ENCODE measurements around the gene DIP2C.

Gene DIP2C

GRCh38 chr10:558891-559766 is 130.3 kb downstream of the DIP2C start:
- no peak overlapping the region for H3K27ac ChIP-seq
- ChIA-PET CTCF (no interaction called here), POLR2A (ENCODE audit: low non-redundant PET) (no interaction called here)
- TF ChIP-seq, protein P1, sequence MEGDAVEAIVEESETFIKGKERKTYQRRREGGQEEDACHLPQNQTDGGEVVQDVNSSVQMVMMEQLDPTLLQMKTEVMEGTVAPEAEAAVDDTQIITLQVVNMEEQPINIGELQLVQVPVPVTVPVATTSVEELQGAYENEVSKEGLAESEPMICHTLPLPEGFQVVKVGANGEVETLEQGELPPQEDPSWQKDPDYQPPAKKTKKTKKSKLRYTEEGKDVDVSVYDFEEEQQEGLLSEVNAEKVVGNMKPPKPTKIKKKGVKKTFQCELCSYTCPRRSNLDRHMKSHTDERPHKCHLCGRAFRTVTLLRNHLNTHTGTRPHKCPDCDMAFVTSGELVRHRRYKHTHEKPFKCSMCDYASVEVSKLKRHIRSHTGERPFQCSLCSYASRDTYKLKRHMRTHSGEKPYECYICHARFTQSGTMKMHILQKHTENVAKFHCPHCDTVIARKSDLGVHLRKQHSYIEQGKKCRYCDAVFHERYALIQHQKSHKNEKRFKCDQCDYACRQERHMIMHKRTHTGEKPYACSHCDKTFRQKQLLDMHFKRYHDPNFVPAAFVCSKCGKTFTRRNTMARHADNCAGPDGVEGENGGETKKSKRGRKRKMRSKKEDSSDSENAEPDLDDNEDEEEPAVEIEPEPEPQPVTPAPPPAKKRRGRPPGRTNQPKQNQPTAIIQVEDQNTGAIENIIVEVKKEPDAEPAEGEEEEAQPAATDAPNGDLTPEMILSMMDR (conservative IDR thresholded peaks at IDR 0.05; ENCODE audit: low read depth): no peak
- no peak for DNase-seq (ENCODE audit: low spot score)

- no peak overlapping the region for H3K27ac ChIP-seq
- ChIA-PET POLR2A (ENCODE audit: low non-redundant PET) (no interaction called here), CTCF (no interaction called here)
- TF ChIP-seq, protein P1 (conservative IDR thresholded peaks at IDR 0.05; ENCODE audit: low read depth): no peak
- no peak for DNase-seq (ENCODE audit: low spot score)
Observed at GRCh38 chr10:558364-558763, 131.1 kb downstream of the DIP2C start.

DNA sequence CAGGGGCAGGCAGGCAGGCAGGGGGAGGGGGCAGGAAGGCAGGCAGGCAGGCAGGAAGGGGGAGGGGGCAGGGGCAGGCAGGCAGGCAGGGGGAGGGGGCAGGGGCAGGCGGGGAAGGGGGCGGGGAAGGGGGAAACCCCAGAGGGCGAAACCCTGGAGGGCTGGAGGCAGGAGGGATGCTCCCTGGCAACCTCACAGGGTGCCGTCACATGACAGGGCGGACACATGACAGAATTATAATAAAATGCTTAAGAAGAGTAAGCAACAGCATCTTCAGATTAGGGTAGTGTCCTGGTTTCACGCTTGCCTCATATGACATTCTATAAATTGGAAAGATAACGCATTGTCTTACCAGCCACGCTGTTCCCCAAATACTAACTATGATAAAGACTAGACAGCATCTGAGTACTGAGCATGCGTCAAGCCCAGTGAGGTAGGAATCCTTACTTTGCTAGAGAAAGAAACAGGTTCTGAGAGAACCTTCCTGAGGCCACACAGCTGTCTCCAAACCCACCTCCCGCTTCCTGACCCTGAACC is 131.6 kb downstream of the DIP2C start:
- TF ChIP-seq, protein P1 (conservative IDR thresholded peaks at IDR 0.05; ENCODE audit: low read depth): no peak
- CTCF ChIA-PET: no interaction called here

DNA sequence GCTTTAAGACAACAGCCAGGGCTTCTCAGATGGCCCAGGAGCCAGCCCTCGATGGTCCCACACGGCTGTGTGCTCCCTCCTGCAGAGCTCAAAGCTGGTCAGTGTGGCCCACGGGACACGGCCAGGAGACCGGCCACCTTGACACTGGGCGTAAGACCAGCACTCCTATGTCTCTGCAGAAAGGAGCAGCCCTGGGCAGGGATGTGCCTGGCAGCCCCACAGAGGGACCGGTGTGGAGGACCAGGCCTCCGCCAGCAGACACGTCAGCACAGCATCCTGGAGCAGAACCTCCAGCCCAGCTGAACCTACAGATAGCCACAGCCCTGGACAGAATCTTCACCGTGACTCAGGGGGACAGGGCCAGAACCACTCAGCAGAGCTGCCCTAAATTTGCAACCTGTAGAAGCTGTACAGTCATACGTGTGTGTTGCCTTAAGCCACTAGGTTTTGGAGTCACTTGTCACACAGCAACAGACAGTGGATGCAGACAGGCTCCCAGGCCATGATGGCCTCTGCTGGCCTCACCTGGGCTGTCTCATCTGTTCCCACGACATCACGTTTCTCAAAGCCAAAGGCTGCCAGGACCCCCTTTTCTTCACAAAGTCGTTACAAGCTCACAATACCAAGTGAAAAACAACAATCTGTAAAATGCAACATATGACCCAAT is 132.4 kb downstream of the DIP2C start:
- ChIA-PET CTCF (interaction anchor here (0.6 kb wide), 1 partner anchor 11 kb away, joined by 4 read pairs; no protein-coding TSS in a partner anchor), POLR2A (ENCODE audit: low non-redundant PET) (no interaction called here)
- DNase-seq (ENCODE audit: low spot score): no peak
- TF ChIP-seq, protein P1 (conservative IDR thresholded peaks at IDR 0.05; ENCODE audit: low read depth): no peak
- H3K27ac ChIP-seq: no peak overlapping the region

More for the DNA sequence above, 131.6 kb downstream of the DIP2C start:
- H3K27ac ChIP-seq: no peak overlapping the region
- DNase-seq (ENCODE audit: low spot score): no peak
- POLR2A ChIA-PET (ENCODE audit: low non-redundant PET): no interaction called here

GRCh38 chr10:555682-556350 is 133.7 kb downstream of the DIP2C start:
- ChIA-PET CTCF (no interaction called here), POLR2A (ENCODE audit: low non-redundant PET) (no interaction called here)
- TF ChIP-seq, protein P1 (conservative IDR thresholded peaks at IDR 0.05; ENCODE audit: low read depth): no peak
- DNase-seq (ENCODE audit: low spot score): no peak
- H3K27ac ChIP-seq: no peak overlapping the region

GRCh38 chr10:555281-555680 is 134.2 kb downstream of the DIP2C start:
- CTCF ChIA-PET: no interaction called here
- TF ChIP-seq, protein P1 (conservative IDR thresholded peaks at IDR 0.05; ENCODE audit: low read depth): no peak
- no peak for DNase-seq (ENCODE audit: low spot score)
- no peak overlapping the region for H3K27ac ChIP-seq
- POLR2A ChIA-PET (ENCODE audit: low non-redundant PET): no interaction called here
